ENCODE data around the gene AVPI1. TPM values are rescaled to one million over a fixed set of nuclear protein-coding genes. Genes with fewer than 3 reads are reported as not detected.
A peak's percentile ranks its signal among the peaks of the same experiment; 100 is the strongest.
"Not testable (repeated sequence)": the region's sequence is repeated elsewhere in the genome, so short reads cannot be mapped to it uniquely, and the experiment has no call there.

AVPI1 gene
- total and polyA plus RNA-seq, 2 experiments from 2014 or later, result 7.4 to 7.6 TPM

DNA sequence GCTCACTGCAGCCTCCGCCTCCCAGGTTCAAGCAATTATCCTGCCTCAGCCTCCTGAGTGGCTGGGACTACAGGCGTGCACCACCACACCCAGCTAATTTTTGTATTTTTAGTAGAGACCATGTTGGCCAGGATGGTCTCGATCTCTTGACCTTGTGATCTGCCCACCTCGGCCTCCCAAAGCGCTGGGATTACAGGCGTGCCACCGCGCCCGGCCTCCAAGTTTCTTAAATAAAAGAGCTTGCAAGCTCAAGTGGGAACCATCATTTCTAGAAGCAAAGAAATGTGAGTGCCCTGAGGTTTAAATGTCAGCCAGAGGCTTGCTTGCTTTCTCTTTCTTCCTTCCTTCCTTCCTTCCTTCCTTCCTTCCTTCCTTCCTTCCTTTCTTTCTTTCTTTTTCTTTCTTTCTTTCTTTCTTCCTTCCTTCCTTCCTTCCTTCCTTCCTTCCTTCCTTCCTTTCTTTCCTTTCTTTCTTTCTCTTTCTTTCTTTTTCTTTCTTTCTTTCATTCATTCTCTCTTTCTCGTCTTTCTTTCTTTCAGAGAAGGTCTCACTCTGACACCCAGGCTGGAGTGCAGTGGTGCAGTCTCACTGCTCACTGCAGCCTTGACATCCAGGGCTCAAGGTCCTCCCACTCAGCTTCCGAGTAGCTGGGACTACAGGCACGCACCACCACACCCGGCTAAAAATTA lies 44.4 kb downstream of the AVPI1 start:
- not testable (repeated sequence) for H3K27me3 ChIP-seq (ENCODE audit: insufficient read depth)

DNA sequence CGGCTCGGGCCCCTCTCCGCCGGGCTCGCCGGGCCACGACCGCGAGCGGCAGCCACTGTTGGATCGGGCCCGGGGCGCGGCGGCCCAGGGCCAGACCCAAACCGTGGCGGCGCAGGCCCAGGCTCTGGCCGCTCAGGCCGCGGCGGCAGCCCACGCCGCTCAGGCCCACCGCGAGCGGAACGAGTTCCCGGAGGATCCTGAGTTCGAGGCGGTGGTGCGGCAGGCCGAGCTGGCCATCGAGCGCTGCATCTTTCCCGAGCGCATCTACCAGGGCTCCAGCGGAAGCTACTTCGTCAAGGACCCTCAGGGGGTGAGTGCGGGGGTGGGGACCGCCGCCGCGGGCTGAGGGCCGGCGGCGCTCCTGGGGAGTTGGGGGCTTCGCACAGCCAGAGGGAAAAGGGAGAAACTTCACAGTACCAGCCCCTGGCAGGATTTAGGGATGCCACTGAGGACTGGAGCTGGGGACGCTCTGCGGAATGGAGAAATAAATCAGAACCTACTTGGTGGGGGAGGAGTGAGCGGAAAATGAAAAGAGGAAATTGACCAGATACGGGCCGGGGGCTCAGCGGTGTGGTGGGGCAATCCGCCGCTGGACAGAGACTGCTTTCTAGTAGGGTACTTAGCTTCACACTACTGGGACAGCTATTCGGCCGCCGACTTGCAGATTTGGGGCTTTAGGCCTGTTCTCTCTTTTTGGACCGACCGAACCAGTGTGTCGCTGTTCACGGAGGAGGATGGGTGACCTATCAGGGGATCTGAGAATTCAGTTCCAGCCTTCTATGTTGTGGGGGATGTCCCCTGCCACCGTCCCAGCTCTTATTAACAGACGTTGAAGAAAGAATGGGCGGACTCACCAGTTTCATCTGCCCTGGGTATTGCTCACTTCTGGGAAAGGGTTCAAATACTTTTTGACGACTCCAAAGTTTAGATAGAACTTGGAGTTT lies 45.9 kb downstream of the AVPI1 start:
- Histone ChIP-seq H3K79me2 (replicated peaks; ENCODE audit: insufficient read depth) (peaks cover 49% of the 10 kb centered on the region), H3K27me3 (ENCODE audit: insufficient read depth) (no peaks in the 10 kb centered on the region), H3K4me1 (ENCODE audit: insufficient read depth) (peaks cover 6% of the 10 kb centered on the region; the same call in 1 of the 2 replicates), H3K4me3 (peak overlapping the region; percentile 92), H3F3A (replicated peaks; ENCODE audit: low read depth) (no peaks in the 10 kb centered on the region), H3K9me2 (ENCODE audit: insufficient read depth) (no peaks in the 10 kb centered on the region), H2AFZ (no peak overlapping the region), H4K20me1 (replicated peaks; ENCODE audit: insufficient read depth) (peaks cover 22% of the 10 kb centered on the region; the same call in 1 of the 2 replicates), H3K36me3 (ENCODE audit: insufficient read depth) (peaks cover under 1% of the 10 kb centered on the region), H3K27ac (ENCODE audit: low read depth) (peak overlapping the region; percentile 48; the same call in 1 of the 2 replicates), H3K4me2 (peak overlapping the region; percentile 86)
- TF ChIP-seq CREB1 (CRISPR knock-in tag; IDR thresholded peaks at IDR 0.05; ENCODE audit: low read depth), result peak; percentile 29; the same call in 1 of the 2 replicates
- TF ChIP-seq, protein P1, sequence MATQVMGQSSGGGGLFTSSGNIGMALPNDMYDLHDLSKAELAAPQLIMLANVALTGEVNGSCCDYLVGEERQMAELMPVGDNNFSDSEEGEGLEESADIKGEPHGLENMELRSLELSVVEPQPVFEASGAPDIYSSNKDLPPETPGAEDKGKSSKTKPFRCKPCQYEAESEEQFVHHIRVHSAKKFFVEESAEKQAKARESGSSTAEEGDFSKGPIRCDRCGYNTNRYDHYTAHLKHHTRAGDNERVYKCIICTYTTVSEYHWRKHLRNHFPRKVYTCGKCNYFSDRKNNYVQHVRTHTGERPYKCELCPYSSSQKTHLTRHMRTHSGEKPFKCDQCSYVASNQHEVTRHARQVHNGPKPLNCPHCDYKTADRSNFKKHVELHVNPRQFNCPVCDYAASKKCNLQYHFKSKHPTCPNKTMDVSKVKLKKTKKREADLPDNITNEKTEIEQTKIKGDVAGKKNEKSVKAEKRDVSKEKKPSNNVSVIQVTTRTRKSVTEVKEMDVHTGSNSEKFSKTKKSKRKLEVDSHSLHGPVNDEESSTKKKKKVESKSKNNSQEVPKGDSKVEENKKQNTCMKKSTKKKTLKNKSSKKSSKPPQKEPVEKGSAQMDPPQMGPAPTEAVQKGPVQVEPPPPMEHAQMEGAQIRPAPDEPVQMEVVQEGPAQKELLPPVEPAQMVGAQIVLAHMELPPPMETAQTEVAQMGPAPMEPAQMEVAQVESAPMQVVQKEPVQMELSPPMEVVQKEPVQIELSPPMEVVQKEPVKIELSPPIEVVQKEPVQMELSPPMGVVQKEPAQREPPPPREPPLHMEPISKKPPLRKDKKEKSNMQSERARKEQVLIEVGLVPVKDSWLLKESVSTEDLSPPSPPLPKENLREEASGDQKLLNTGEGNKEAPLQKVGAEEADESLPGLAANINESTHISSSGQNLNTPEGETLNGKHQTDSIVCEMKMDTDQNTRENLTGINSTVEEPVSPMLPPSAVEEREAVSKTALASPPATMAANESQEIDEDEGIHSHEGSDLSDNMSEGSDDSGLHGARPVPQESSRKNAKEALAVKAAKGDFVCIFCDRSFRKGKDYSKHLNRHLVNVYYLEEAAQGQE (IDR thresholded peaks at IDR 0.05; ENCODE audit: unreplicated experiment), result peak; percentile 8
- no peak for TF ChIP-seq NANOG (IDR thresholded peaks at IDR 0.05; ENCODE audit: borderline replicate concordance)
- no peak for TF ChIP-seq EZH2phosphoT487 (IDR thresholded peaks at IDR 0.05; ENCODE audit: unreplicated experiment)
- Mint-ChIP-seq H3K36me3 (ENCODE audit: low read depth) (peaks cover 31% of the 10 kb centered on the region), H3K27me3 (ENCODE audit: insufficient read depth, low read depth, poor library complexity) (peaks cover 11% of the 10 kb centered on the region), H3K4me3 (peak overlapping the region; percentile 97), H3K9me3 (peaks cover 2% of the 10 kb centered on the region; the same call in 2 of the 3 replicates), H3K27ac (peak overlapping the region; percentile 89), H3K4me1 (peaks cover 21% of the 10 kb centered on the region)
- ATAC-seq, result peak; percentile 69
- peak; percentile 69 for DNase-seq (ENCODE audit: low spot score)

More for the DNA sequence above, 44.4 kb downstream of the AVPI1 start:
- Mint-ChIP-seq H3K4me1 (peaks cover 25% of the 10 kb centered on the region), H3K4me3 (peak overlapping the region; percentile 97), H3K36me3 (ENCODE audit: low read depth) (peaks cover 31% of the 10 kb centered on the region), H3K27me3 (ENCODE audit: insufficient read depth, low read depth, poor library complexity) (peaks cover 11% of the 10 kb centered on the region)
- H3K27ac ChIP-seq (ENCODE audit: low read depth); DNase-seq (ENCODE audit: low spot score); H3K27ac Mint-ChIP-seq; H3F3A ChIP-seq (replicated peaks; ENCODE audit: low read depth); H3K9me3 Mint-ChIP-seq; H3K4me1 ChIP-seq (ENCODE audit: insufficient read depth); ATAC-seq; H2AFZ ChIP-seq; H3K36me3 ChIP-seq (ENCODE audit: insufficient read depth); H3K9me2 ChIP-seq (ENCODE audit: insufficient read depth): not testable (repeated sequence)
- H3K4me2 ChIP-seq, result peak overlapping the region; percentile 86; the same call in 1 of the 2 replicates
- H4K20me1 ChIP-seq (replicated peaks; ENCODE audit: insufficient read depth), result peaks cover 24% of the 10 kb centered on the region
- H3K4me3 ChIP-seq, result peak overlapping the region; percentile 92; the same call in 1 of the 2 replicates
- peaks cover 63% of the 10 kb centered on the region for H3K79me2 ChIP-seq (replicated peaks; ENCODE audit: insufficient read depth)

All from GM23338 (cell line).